ENCODE data around the gene KHSRP.

Gene KHSRP

GRCh38 chr19:6392221-6393073, 32.2 kb downstream of the KHSRP start:
- Histone ChIP-seq H3K4me1 (ENCODE audit: insufficient read depth, poor library complexity, severe bottlenecking) (peaks cover 3% of the 10 kb centered on the region), H3K9me3 (ENCODE audit: severe bottlenecking) (no peaks in the 10 kb centered on the region), H3K27me3 (ENCODE audit: insufficient read depth, poor library complexity, severe bottlenecking) (no peaks in the 10 kb centered on the region), H3K36me3 (ENCODE audit: low read depth) (peaks cover 42% of the 10 kb centered on the region), H3K27ac (ENCODE audit: poor library complexity, severe bottlenecking) (peak overlapping the region; percentile 68), H3K4me3 (ENCODE audit: severe bottlenecking) (peak overlapping the region; percentile 87)
- TF ChIP-seq CTCF (IDR thresholded peaks at IDR 0.05; ENCODE audit: poor library complexity, severe bottlenecking): no peak
- ATAC-seq (ENCODE audit: low read depth) (no peak), DNase-seq (ENCODE audit: low spot score) (no peak)

GRCh38 chr19:6387372-6387771, 37.2 kb downstream of the KHSRP start:
- Histone ChIP-seq H3K9me3 (ENCODE audit: severe bottlenecking) (no peaks in the 10 kb centered on the region), H3K4me3 (ENCODE audit: severe bottlenecking) (no peak overlapping the region), H3K27me3 (ENCODE audit: insufficient read depth, poor library complexity, severe bottlenecking) (no peaks in the 10 kb centered on the region), H3K27ac (ENCODE audit: poor library complexity, severe bottlenecking) (no peak overlapping the region), H3K4me1 (ENCODE audit: insufficient read depth, poor library complexity, severe bottlenecking) (peaks cover 3% of the 10 kb centered on the region), H3K36me3 (ENCODE audit: low read depth) (peaks cover 78% of the 10 kb centered on the region)
- no peak for TF ChIP-seq CTCF (IDR thresholded peaks at IDR 0.05; ENCODE audit: poor library complexity, severe bottlenecking)
- ATAC-seq (ENCODE audit: low read depth) (no peak), DNase-seq (ENCODE audit: low spot score) (no peak)

GRCh38 chr19:6384381-6384780, 40.2 kb downstream of the KHSRP start:
- Histone ChIP-seq H3K27ac (ENCODE audit: poor library complexity, severe bottlenecking) (no peak overlapping the region), H3K27me3 (ENCODE audit: insufficient read depth, poor library complexity, severe bottlenecking) (no peaks in the 10 kb centered on the region)
- TF ChIP-seq CTCF (IDR thresholded peaks at IDR 0.05; ENCODE audit: poor library complexity, severe bottlenecking): no peak

GRCh38 chr19:6383188-6383587, 41.4 kb downstream of the KHSRP start:
- Histone ChIP-seq H3K9me3 (ENCODE audit: severe bottlenecking) (no peaks in the 10 kb centered on the region), H3K27me3 (ENCODE audit: insufficient read depth, poor library complexity, severe bottlenecking) (no peaks in the 10 kb centered on the region), H3K36me3 (ENCODE audit: low read depth) (peaks cover 72% of the 10 kb centered on the region), H3K27ac (ENCODE audit: poor library complexity, severe bottlenecking) (no peak overlapping the region), H3K4me1 (ENCODE audit: insufficient read depth, poor library complexity, severe bottlenecking) (no peaks in the 10 kb centered on the region), H3K4me3 (ENCODE audit: severe bottlenecking) (no peak overlapping the region)
- TF ChIP-seq CTCF (IDR thresholded peaks at IDR 0.05; ENCODE audit: poor library complexity, severe bottlenecking): no peak
- no peak for DNase-seq (ENCODE audit: low spot score)
- ATAC-seq (ENCODE audit: low read depth): no peak

More at GRCh38 chr19:6384381-6384780, 40.2 kb downstream of the KHSRP start:
- ATAC-seq (ENCODE audit: low read depth): no peak
- Histone ChIP-seq H3K4me1 (ENCODE audit: insufficient read depth, poor library complexity, severe bottlenecking) (no peaks in the 10 kb centered on the region), H3K9me3 (ENCODE audit: severe bottlenecking) (no peaks in the 10 kb centered on the region), H3K36me3 (ENCODE audit: low read depth) (peaks cover 81% of the 10 kb centered on the region), H3K4me3 (ENCODE audit: severe bottlenecking) (no peak overlapping the region)
- no peak for DNase-seq (ENCODE audit: low spot score)

Data from RWPE2 (cell line).